Activated CD8-positive, alpha-beta memory T cell treated with anti-CD3 and anti-CD28 coated beads, Interleukin-2, amount 50 U/mL, for 4 hours (primary cell): ENCODE data around the gene VSTM2A.
"Not testable (repeated sequence)": the region's sequence is repeated elsewhere in the genome, so short reads cannot be mapped to it uniquely, and the experiment has no call there.

Experiments
- DNase-seq: peaks from one replicate; pipeline ENCODE4 v3.0.0-alpha.2; 2020

Gene VSTM2A, protein sequence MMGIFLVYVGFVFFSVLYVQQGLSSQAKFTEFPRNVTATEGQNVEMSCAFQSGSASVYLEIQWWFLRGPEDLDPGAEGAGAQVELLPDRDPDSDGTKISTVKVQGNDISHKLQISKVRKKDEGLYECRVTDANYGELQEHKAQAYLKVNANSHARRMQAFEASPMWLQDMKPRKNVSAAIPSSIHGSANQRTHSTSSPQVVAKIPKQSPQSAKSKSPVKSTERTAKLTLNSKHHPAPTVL

DNA sequence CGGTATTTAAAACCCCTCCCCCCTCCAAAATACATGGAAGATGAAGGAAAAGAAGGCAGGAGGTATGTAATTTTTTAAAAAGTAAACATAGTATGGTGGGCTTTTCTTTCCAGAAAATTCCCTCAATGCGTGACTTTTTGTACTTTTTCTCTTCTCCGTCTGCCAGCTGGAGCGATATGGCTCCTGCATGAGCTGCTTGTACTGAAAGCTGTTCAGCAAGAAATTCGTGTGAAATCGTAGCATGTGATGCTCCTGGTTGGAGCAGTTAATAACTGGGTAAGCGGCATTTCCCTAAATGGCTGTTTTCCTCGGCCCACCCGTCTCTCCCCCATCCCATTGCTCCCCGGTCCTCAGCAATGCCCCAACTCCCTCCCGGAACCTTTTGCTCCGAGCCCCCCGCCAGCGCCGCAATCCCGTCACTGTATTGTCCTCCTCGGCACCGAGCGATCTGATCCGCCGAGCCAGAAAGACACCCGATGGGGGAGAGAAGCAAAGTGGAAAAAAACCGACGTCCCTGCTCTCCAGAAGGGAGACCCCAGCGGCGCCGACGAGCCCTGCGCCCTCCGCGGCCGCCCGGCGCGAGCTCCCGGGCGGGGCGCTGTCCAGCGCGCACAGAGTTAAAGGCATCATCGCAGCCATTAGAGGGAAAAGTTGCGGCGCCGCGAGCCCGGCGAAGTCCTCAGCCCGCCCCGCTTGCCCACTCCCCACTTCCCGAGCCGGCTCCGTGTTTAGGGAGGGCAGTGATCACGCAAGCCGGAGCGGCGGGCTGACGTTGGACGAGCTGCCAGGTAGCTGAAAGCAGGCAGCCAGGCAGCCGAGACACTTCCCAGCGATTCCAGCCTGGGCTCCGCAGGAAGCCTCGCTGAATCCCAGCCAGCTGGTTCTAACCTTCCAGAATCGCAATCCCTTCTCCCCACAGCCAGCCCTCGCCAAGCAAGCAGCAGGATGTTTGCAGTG, at the start of gene VSTM2A:
Gene VSTM2A, plus strand, starts transcription at position 707 of the 957 bp plus-strand sequence. CDS start 356 bp downstream, outside the sequence.
- no peak for DNase-seq

DNA sequence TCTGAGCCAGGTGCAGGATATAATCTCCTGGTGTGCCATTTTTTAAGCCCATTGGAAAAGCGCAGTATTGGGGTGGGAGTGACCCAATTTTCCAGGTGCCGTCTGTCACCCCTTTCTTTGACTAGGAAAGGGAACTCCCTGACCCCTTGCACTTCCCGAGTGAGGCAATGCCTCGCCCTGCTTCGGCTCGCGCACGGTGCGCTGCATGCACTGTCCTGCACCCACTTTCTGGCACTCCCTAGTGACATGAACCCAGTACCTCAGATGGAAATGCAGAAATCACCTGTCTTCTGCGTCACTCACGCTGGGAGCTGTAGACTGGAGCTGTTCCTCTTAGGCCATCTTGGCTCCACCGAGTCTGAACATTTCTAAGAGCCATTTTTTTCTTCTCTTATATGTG, 37.6 kb upstream of the VSTM2A start:
- not testable (repeated sequence) for DNase-seq

DNA sequence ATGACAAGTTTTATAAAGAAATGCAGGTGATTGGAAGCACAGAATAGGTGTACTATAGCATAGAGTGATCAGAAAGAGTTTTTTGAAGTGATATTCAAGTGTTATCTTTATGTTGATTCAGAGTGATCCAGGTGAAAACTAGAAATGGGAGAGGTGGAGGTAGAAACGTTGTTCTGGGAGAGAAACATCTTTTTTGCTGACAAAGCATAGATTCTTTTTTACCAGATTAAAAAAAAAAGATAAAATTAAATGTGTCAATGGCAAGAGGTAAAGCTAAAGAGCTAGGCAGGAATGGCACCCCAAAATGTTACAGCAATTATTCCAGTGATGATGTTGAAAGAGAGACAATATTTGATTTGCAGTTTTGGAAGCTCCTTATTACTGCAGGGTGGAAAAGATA, 12.6 kb upstream of the VSTM2A start:
- DNase-seq: no peak

DNA sequence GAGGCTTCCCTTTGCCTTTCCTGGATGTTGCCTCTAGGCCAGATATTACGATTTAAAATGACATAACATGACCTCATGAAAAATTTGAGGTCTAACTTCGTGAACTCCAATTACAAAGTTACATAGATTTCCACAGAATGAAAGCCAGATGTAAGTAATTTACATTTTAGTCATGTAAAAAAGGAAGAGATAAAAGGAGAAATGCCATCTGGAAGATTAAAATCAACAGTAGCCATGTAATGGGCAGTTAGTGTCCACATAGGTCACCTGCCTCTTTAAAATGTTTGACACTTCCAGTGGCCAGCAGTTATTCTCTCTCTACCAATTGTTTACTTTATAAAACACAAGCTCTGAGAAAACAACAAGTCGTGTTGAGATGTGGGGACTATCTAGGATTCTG, 4.1 kb upstream of the VSTM2A start:
- DNase-seq: no peak

DNA sequence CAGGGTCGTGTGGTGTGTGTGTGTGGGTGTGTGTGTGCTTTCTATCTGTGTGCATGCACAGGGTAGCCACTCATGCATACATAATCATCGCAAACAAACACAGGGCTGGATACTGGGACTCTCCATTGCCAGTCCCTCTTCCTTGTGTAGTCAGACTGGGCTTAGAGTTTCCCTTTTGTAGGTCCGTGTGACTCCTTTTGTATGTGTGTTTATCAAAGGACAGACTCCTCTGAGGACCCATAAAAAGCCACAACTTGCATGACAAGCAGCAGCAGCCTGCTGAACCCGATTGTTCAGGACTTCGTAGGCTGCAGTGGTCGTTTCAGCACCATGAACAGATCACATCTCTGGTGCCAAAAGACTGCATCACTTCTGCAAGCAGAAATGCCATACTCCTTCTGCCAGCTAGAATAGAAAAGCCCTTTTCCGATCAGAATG, 895 bp downstream of the VSTM2A start:
- DNase-seq: no peak

DNA sequence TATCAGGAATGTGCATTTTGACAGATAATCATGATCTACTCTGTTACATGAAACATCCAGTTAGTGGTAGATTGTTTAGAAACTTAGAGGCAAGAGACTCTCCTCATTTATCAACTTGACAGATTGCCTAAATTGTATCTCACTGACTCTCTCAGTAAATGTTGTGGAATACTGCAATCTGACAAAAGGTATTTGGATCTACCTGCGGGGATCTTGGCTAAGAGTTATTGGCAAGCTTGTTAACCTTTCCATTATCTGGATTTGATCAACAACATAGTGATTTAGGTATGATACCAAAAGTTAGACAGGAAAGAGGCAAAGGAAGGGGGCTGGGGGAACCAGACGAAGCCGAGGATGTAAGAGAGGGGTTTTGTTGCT, 2.0 kb downstream of the VSTM2A start:
- DNase-seq: no peak

DNA sequence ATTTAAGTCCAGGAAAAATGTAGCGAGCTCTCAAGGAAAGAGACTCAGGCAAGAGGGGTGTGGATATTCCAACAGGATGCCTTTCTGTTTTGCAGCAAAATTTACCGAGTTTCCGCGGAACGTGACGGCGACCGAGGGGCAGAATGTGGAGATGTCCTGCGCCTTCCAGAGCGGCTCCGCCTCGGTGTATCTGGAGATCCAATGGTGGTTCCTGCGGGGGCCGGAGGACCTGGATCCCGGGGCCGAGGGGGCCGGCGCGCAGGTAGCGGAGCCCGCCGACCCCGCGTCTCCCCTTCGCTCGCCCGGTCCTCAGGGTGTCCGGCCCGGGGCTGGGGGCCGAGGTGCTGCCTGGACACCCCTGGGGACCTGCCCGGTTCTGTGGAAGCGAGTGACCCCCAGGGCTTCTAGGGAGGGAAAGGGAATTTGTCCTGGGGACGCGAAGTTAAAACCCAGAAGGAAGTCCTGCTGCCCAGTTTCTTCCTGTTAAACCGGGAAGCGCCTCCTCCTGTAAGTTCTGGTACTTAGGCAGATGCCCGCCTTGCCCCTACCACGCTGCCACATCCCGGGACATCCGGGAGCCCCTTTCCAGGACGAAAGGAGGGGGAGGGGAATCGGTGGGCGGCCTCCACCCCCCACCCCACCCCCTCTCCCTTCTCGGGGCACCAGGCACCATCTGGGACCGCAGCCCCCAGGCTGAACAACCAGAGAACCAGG, 2.5 kb downstream of the VSTM2A start:
- DNase-seq: no peak

DNA sequence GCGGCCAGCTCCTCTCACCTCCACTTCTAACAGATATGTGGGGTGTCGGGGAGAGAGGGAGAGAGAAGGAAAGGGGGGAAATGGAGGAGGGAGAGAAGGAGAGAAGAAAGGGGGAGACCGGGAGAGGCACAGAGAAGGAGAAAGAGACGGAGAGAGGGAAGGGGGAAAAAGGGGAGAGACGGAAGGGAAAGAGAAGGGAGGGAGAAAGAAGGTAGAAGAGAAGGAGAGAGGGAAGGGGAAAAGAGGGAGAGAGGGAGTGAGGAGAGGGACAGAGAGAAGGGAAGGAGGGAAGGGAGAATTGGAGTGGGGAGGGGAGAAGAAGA, 3.0 kb downstream of the VSTM2A start:
- no peak for DNase-seq

DNA sequence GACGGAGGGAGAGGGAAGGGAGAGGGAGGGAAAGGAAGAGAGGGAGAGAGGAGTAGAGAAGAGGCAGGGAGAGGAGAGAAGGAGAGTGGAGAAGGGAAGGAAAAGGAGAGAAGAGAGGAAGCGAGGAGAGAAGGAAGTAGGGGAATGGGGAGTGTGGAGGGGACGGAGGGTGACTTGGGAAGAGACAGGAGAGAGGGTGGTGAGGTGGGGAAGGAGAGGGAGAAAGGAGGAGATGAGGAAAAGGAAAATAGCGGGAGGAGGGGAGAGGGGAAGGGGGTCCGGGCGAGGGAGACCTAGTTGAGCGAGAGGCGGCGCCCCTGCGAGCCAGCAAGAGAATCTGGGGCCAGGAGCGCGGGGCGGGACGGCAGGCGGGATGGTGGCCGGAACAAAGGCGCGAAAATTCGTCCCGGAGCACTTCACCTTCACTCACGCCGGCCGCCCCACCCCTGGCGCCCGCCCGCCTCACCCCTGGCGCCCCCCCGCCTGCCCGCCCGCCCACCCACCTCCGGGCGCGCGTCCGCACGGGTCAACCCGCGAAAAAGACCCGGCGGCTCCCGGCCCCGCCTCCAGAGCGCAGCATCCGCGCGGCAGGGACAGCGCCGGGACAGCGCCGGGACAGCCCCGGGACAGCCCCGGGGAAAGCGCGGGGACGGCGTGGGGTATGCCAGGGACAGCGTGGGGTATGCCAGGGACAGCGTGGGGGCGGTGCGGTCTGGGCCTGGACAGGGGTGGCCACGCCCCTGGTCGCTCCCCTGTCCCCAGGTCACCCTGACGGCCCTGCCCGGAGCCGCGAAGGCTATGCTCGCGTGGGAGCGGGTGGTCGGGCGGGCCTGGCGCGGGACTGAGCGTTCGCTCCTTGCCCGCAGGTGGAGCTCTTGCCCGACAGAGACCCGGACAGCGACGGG, 4.2 kb downstream of the VSTM2A start:
- DNase-seq: no peak

DNA sequence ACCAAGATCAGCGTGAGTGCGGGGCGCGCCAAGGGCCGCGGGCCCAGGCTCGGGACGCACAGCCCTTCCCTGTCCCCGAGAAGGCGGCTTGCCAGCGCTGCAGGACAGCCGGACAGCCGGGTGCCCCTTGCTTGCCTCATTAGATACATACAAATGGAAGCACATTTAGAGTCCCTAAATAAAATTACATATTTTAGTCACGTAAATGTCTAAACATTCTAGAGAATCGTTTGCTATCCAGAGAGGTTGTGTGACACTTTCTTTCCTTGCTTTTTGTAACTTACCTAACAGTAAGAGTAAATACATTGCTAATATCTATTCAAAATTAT, 4.8 kb downstream of the VSTM2A start:
- DNase-seq: no peak

DNA sequence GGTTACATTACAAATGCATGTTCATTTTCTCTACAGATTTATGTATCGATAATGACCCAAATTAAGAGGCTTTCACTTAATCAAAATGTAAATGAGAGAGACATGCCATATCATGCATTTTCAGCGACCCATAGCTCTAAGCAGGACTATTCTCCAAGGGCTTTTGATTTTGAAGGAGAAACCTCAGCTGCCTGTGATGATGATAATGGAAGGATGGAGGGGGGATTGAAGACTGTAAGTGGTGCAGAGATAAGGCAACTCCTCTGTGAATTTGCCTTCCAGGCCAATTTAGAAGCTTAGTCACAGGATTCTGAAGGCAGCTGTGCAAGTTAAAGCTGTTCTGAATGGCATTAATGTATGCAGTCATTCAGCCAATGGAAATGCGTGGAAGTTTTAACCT, 8.3 kb downstream of the VSTM2A start:
- no peak for DNase-seq

DNA sequence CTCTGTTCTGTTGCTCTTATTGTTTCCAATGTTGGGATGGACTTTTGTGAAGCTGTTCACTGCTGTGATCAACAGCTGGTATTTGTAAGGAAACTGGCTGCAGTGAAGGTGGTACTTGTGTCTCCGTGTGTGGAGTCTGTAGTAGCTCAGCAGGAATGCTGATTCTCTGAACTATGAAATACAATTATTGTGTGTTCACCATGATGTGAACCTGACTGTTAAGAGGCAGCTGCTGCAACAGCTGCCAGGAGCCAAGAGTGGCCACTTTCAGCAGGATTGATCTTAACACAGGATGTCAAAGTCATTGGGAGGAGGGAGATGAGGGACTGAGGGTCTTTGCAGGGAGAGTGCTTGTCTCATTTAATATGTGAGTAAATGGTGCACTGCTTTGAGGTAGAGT, 13.9 kb downstream of the VSTM2A start:
- DNase-seq: no peak

DNA sequence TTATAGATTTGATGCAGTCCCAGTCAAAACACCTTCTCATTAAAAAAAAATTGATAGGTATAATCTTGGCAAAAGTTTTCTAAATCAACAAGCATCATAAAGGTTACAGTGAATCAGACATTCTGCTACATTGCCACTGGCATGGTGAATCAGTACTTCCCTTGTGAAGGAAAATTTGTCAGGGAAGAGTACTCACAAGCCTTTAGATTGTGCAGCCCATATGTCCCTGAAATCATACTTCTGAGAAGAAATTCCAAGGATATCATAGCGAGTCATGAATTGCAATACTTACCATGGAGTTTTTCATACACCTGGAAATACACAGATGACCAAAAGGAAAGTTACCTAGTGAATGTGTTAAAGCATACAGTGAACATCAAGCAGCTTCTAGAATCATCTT, 17.2 kb downstream of the VSTM2A start:
- DNase-seq: no peak

DNA sequence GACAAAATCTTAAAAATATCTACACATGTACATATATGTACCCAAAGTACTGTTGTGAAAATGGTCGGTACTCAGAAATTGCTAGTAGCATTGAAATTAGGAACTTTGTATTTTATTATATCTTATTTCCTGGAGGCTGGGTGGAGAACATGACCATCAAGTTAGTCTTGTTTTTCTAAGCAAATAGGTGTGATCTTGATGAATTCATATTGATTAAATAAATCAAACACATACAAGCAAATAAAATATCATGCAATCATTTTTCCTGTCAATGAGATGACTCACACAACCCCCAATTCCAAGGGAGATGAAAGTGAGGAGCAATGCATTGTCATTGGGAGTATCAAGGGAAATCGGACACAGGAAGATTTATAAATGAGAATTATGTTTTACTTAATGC, 18.0 kb downstream of the VSTM2A start:
- no peak for DNase-seq

DNA sequence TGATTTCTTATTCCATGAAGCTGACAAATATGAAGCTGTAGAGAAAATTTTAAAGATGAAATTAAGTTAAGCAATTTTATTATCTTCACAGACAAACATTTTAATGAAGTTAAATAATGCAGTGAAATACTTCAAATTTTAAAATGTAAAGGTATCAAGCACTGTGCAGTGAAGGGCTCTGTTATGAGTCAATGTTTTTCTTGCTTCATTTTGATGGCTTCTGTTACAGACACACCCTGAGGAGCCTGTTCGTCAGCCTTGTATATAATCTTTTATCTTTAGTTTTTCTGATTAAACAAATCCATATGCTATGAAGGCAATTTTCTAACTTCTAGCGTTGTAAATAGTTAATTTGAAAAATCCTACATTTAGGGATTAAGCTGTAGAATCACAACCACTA, 18.5 kb downstream of the VSTM2A start:
- no peak for DNase-seq

DNA sequence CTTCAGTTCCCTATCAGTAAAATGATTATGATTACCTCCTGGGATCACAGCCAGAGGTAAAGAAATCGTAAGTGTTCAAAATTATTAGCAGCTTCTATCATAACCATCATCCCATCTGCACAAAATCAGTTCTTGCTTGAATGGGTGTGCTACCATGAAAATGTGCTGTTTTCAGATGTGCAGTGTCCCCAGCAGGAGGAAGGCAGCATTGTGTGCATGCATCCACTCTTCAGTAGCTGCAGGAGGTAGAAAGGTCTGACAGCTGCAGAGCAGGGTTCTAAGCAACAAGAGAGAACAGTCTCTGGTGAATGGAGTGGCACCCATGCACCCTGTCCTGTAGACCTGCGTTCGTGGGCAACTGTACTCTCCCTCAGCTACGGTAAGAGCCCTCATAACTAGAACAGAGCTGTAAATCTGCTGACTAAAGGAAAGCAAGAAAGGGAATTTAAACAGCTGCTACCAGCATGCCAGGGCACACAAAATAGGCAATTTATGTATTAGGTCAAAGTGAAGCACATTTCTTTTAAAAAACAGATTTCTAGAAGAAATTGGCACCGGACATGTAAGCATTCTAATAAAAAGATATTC, 21.2 kb downstream of the VSTM2A start:
- DNase-seq: no peak

DNA sequence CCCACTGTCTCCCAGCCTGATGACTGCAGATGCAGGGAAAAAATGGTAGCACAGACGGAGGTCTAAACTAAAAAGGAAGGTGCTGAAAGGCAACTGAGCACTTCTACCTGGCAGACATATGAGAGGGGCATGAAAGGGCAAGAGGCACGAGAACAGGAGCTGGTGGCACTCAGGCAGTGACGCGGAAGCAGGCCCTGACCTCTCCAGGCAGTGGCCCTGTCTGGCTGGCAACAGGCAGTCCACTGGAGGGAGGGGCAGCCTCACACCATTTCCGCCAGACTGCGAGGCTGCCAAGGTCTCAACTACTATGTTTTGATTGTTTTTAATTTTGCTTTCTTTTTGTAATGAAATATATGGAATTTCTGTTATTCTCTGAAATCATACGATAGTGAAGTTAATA, 23.3 kb downstream of the VSTM2A start:
- DNase-seq: no peak

DNA sequence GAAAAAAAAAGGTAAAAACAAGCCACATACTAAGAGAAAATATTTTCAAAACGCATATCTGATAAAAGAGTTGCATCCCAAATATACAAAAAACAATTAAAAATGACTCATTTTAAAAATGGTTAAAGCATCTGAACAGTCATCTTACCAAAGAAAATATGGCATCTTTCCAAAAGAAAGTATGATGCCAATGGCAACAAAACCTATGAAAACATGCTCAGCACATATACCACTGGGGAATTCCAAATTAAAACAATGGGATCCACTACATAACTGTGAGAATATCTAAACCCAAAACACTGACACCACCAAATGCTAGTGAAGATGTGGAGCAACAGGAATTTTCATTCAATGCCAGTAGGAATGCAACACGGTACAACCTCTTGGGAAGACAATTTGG, 39.3 kb downstream of the VSTM2A start:
- no peak for DNase-seq

DNA sequence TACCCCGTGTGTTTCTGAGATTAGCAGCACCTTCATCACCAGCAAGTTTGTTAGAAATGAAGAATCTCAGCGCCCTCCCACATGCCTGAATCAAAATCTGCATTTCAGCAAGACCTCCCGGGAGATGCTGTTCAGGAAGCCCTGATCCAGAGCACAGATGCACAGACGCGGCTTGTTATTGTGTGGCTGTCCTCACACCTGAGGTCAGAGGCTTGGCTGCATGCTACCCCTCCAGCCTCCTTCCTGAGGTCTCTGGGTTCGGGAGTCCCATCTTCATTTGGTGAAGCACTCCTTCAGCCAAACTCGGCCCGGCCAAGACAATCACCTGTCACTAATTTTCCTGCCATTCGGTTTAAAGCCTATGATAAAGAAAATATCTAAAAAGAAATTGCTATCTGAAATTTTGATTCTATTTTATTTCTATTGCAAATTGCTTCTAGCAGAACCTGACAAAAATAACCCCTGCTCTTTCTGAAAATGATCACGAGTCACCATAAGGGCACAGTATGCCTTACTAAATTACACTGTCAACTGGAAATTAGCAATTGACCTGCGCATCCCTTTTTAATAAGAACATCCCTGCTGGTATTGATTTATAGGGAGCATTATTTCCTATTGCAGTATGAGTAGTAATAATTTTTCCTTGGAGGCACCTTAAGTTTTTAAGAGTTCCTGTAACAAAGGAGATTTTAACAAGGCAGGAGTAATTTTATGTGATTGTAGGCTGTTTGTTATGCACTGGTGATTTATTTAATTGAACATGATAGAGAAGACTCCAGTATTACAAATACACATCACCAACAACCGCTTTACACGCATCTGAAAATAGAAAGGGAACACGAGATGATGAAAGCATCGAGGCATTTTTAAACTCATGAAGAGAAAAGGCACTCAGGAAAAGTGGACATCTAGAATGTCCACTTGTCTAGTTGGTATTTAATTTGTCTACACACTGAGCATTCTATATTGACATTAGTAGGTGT, 49.5 kb downstream of the VSTM2A start:
- DNase-seq: no peak

DNA sequence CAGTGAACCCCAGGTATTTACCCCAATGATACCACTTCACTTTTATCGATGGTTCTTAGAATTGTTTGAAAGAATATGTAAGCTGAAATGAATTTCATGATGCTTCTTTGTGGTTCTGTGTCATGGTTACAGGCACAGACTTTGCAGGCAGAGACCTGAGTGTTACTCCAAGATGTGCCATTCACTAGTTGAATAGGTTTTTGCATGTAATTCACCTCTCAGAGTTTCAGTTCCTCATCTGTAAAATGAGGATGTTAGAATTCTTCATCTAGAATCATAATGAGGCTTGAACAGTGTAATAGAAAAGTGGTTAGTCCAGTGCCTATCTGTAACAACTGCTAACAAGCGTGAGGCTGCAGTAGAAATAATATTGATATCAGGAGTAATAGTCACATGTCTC, 54.6 kb downstream of the VSTM2A start:
- no peak for DNase-seq

DNA sequence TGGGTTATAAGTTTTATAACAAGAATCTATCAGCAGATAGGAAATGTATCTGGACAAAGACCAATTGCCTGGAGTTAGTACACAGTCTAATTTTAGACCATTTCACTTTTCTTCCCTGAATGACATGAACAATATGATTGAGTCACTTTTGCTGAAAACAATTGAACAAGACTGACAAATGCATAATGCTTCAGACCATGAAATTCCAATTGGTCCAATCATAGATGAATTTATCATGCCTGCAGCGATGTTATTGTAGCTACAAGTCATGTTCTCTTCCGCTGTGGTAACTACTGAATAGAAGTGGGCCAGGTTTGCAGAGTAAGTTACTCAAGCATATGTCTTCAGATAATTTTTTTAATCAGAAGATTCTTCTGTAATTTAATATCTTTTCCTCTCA, 73.4 kb downstream of the VSTM2A start:
- DNase-seq: no peak
